ENCODE data around the gene SERTAD2.

DNA sequence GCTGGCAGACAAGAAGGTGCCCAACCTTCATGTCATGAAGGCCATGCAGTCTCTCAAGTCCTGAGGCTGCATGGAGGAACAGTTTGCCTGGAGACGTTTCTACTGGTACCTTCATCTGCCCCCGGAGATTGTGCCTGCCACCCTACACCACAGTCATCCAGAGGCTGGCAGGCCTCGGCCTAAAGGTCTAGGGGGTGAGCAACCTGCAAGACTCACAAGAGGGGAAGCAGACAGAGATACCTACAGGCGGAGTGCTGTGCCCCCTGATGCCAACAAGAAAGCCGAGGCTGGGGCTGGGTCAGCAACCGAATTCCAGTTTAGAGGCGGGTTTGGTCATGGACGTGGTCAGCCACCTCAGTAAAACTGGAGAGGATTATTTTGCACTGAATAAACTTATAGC, 12.0 kb upstream of the SERTAD2 start:
- no peak for TF ChIP-seq CTCF (IDR thresholded peaks at IDR 0.05)
- no peak for TF ChIP-seq POLR2A (IDR thresholded peaks at IDR 0.05)

All from thyroid gland (tissue), 4 donors.